Stimulated activated memory B cell treated with anti-CD40 and anti-IgM and Interleukin-4, amounts not matched to agents 10 μg/mL and 1 μg/mL and 100 μg/mL, for 72 hours (primary cell): Measurements from ENCODE around the gene SMYD3.
A peak's percentile ranks its signal among the peaks of the same experiment; 100 is the strongest.
"Not testable (repeated sequence)": the region's sequence is repeated elsewhere in the genome, so short reads cannot be mapped to it uniquely, and the experiment has no call there.

Experiments
- ATAC-seq: fragments of 150-1000 bp; cut with Tn5 transposase; 2 replicates; pipeline ENCODE4 v1.10.0; 2021
- H3K27ac Mint-ChIP-seq: one replicate; pipeline ENCODE4 v1.8.0; 2022; ENCODE audit warnings: mild to moderate bottlenecking, mixed read lengths
- H3K27me3 Mint-ChIP-seq: one replicate; pipeline ENCODE4 v1.8.0; 2022; ENCODE audit warnings: mixed read lengths
- H3K36me3 Mint-ChIP-seq: one replicate; pipeline ENCODE4 v1.8.0; 2022; ENCODE audit warnings: mixed read lengths
- H3K4me1 Mint-ChIP-seq: one replicate; pipeline ENCODE4 v1.8.0; 2022; ENCODE audit warnings: mixed read lengths
- H3K4me3 Mint-ChIP-seq: one replicate; pipeline ENCODE4 v1.8.0; 2022; ENCODE audit warnings: mild to moderate bottlenecking, moderate library complexity, mixed read lengths
- H3K9me3 Mint-ChIP-seq: one replicate; pipeline ENCODE4 v1.8.0; 2022; ENCODE audit warnings: mixed read lengths

Gene SMYD3

GRCh38 chr1:245840971-245841370 lies 666.1 kb downstream of the SMYD3 start:
- H3K9me3 Mint-ChIP-seq = peaks cover 2% of the 10 kb centered on the region
- no peaks in the 10 kb centered on the region for H3K27me3 Mint-ChIP-seq
- ATAC-seq = no peak
- no peak overlapping the region for H3K4me3 Mint-ChIP-seq
- peaks cover 44% of the 10 kb centered on the region for H3K36me3 Mint-ChIP-seq
- no peak overlapping the region for H3K27ac Mint-ChIP-seq
- H3K4me1 Mint-ChIP-seq = no peaks in the 10 kb centered on the region

DNA sequence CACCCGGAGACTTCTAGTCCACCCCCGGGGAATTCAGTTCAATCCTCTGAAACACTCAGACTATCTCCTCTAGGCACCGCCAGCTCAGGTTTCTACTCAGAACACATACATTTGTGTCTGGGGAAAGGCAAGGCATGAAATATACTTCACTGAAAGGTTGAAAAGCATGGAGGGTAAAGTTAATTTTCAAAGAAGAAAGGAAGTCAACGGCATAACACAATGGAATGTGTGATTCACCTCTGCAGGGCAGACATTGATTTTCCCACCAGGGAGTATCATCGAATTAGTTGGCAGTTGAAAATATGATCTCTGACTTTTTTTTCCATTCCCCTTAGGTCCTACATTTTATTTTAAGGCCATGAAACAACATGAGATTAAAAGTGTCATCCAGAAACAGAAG lies 669.4 kb downstream of the SMYD3 start:
- Mint-ChIP-seq H3K27ac (no peak overlapping the region), H3K9me3 (no peaks in the 10 kb centered on the region), H3K27me3 (no peaks in the 10 kb centered on the region), H3K4me3 (no peak overlapping the region), H3K4me1 (no peaks in the 10 kb centered on the region), H3K36me3 (peaks cover 28% of the 10 kb centered on the region)
- ATAC-seq = no peak

GRCh38 chr1:245835386-245835785 lies 671.7 kb downstream of the SMYD3 start:
- Mint-ChIP-seq H3K9me3 (no peaks in the 10 kb centered on the region), H3K36me3 (peaks cover 35% of the 10 kb centered on the region), H3K27me3 (no peaks in the 10 kb centered on the region), H3K4me3 (no peak overlapping the region), H3K27ac (no peak overlapping the region), H3K4me1 (no peaks in the 10 kb centered on the region)
- ATAC-seq = no peak

- Mint-ChIP-seq H3K4me1 (peaks cover 6% of the 10 kb centered on the region), H3K27ac (no peak overlapping the region), H3K36me3 (peaks cover 41% of the 10 kb centered on the region)
Measured at GRCh38 chr1:245834002-245834401, 673.1 kb downstream of the SMYD3 start.

GRCh38 chr1:245832771-245833527 lies 674.1 kb downstream of the SMYD3 start:
- Mint-ChIP-seq H3K27ac (no peak overlapping the region), H3K27me3 (no peaks in the 10 kb centered on the region), H3K4me1 (peaks cover 6% of the 10 kb centered on the region), H3K36me3 (peaks cover 41% of the 10 kb centered on the region), H3K4me3 (no peak overlapping the region), H3K9me3 (peaks cover 3% of the 10 kb centered on the region)
- no peak for ATAC-seq

More at GRCh38 chr1:245834002-245834401, 673.1 kb downstream of the SMYD3 start:
- Mint-ChIP-seq H3K4me3 (no peak overlapping the region), H3K27me3 (no peaks in the 10 kb centered on the region), H3K9me3 (peaks cover 3% of the 10 kb centered on the region)
- no peak for ATAC-seq

GRCh38 chr1:245831518-245831917 lies 675.6 kb downstream of the SMYD3 start:
- Mint-ChIP-seq H3K27ac (no peak overlapping the region), H3K4me3 (no peak overlapping the region), H3K9me3 (peaks cover 3% of the 10 kb centered on the region), H3K27me3 (no peaks in the 10 kb centered on the region), H3K36me3 (peaks cover 36% of the 10 kb centered on the region), H3K4me1 (peaks cover 6% of the 10 kb centered on the region)
- no peak for ATAC-seq

GRCh38 chr1:245829826-245830225 lies 677.3 kb downstream of the SMYD3 start:
- Mint-ChIP-seq H3K36me3 (peaks cover 24% of the 10 kb centered on the region), H3K4me1 (peaks cover 6% of the 10 kb centered on the region), H3K4me3 (no peak overlapping the region), H3K27ac (peak overlapping the region; percentile 30), H3K9me3 (peaks cover 3% of the 10 kb centered on the region), H3K27me3 (no peaks in the 10 kb centered on the region)
- no peak for ATAC-seq

- Mint-ChIP-seq H3K36me3 (peaks cover 24% of the 10 kb centered on the region), H3K9me3 (peaks cover 3% of the 10 kb centered on the region), H3K4me1 (peaks cover 6% of the 10 kb centered on the region), H3K4me3 (no peak overlapping the region), H3K27ac (no peak overlapping the region), H3K27me3 (no peaks in the 10 kb centered on the region)
- peak; percentile 64 for ATAC-seq
Measured at GRCh38 chr1:245829194-245829593, 677.9 kb downstream of the SMYD3 start.

DNA sequence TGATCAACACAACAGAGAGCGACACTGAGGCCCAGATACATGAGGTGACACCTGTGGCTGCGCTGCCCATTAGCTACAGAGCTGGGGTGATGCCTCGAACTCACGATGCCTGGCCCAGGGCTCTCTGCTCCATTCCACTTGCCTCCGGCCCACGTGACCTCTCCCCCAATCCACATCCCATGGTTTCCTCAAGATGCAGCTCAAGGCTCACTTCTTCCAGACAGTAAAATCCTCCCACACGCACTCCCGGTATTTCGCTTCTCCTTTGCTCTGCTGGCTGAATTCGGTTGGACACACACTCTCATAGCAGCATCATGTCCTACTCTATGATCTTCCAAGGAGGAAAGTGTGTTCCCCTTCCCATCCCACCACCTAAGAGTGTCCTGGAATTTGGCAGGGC lies 679.8 kb downstream of the SMYD3 start:
- peaks cover 6% of the 10 kb centered on the region for H3K4me1 Mint-ChIP-seq
- H3K27ac Mint-ChIP-seq = no peak overlapping the region
- H3K36me3 Mint-ChIP-seq = peaks cover 23% of the 10 kb centered on the region
- H3K27me3 Mint-ChIP-seq = no peaks in the 10 kb centered on the region
- peaks cover 3% of the 10 kb centered on the region for H3K9me3 Mint-ChIP-seq
- ATAC-seq = no peak
- no peak overlapping the region for H3K4me3 Mint-ChIP-seq

DNA sequence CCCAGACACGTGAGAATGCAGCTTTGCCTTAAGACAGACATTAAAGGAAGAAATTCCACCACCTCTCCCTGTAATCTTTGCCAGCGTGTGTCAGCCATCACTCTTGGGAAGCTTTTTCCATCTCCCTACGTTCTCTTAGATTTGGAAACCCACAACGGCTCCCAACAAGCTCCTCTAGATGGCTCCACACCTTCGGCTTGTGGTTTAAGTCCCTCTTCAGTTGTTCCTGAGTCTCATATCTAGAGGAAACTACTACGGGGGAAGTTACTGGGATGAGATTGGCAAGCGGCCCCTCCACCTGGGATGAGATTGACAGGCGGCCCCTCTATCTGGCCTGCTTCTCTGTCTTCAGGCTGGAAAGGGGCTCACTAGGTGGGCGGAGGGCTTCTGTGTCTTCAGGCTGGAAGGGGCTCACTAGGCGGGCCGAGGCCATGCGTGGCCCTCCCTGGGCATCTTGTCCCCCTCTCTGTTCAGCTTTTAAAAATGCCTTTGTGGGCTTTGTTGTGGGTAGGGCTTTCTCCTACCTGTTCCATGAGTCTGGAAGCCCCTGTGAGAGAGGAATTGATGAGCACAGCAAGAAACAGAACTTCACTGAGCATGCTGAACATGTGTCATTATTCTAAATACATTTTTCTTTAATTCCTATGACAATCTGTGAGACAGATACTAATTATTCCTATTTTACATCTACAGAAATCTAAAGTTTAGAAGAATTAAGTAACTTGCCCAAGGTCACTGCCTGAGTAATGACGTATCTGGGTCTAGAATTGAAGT lies 681.8 kb downstream of the SMYD3 start:
- no peak overlapping the region for H3K27ac Mint-ChIP-seq
- H3K27me3 Mint-ChIP-seq = no peaks in the 10 kb centered on the region
- H3K9me3 Mint-ChIP-seq = peaks cover 3% of the 10 kb centered on the region
- H3K4me1 Mint-ChIP-seq = peaks cover 6% of the 10 kb centered on the region
- no peak for ATAC-seq
- H3K36me3 Mint-ChIP-seq = peaks cover 16% of the 10 kb centered on the region
- H3K4me3 Mint-ChIP-seq = no peak overlapping the region

- H3K9me3 Mint-ChIP-seq = no peaks in the 10 kb centered on the region
- H3K4me1 Mint-ChIP-seq = no peaks in the 10 kb centered on the region
- no peaks in the 10 kb centered on the region for H3K27me3 Mint-ChIP-seq
- no peak overlapping the region for H3K27ac Mint-ChIP-seq
- H3K36me3 Mint-ChIP-seq = peaks cover 11% of the 10 kb centered on the region
- ATAC-seq = no peak
- H3K4me3 Mint-ChIP-seq = no peak overlapping the region
Measured at GRCh38 chr1:245823408-245824147, 683.5 kb downstream of the SMYD3 start.

DNA sequence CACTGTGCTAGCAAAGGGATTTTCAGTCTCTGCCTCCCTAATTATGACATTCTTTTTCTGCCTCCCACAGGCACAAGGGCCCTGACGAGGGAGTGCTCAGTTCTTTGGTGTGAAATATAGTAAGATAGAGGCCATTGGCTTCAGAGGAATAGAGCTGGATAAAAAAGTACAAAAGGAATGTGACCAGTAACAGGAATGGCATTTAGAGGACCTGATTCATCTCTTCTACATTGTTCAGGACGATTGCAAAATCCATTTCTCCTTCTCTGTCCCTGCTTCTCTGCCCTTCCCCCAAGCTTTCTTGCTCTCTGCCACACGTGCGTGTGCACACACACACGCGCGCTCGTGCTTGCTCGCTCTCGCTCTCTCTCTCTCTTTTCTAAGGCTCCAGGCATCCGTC lies 684.1 kb downstream of the SMYD3 start:
- Mint-ChIP-seq H3K27ac (no peak overlapping the region), H3K9me3 (no peaks in the 10 kb centered on the region), H3K4me1 (no peaks in the 10 kb centered on the region), H3K4me3 (no peak overlapping the region), H3K27me3 (no peaks in the 10 kb centered on the region), H3K36me3 (peaks cover 15% of the 10 kb centered on the region)
- ATAC-seq = no peak

GRCh38 chr1:245818363-245818762 lies 688.7 kb downstream of the SMYD3 start:
- ATAC-seq, H3K27ac Mint-ChIP-seq, H3K4me3 Mint-ChIP-seq, H3K36me3 Mint-ChIP-seq, H3K9me3 Mint-ChIP-seq, H3K4me1 Mint-ChIP-seq, H3K27me3 Mint-ChIP-seq: not testable (repeated sequence)

- H3K27me3 Mint-ChIP-seq, H3K4me3 Mint-ChIP-seq, H3K4me1 Mint-ChIP-seq, H3K27ac Mint-ChIP-seq, ATAC-seq, H3K9me3 Mint-ChIP-seq, H3K36me3 Mint-ChIP-seq: not testable (repeated sequence)
Measured at GRCh38 chr1:245816496-245816895, 690.6 kb downstream of the SMYD3 start.

DNA sequence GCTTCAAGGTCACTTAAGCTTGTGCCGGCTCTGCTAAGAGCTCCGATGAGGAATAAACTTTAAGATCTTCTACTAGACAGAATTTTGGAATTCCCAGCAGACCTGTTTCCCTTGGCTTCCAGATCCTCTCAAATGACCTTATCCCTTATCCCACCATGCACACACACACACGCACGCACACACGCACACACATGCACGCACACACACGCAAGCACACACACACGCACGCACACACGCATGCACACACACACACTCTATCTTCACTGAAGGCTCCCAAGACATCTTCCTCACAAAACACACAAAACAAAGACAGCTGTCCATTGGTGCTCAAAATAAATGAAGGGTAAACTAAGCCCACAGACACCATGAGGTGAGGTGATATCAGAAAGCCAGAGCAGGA lies 692.4 kb downstream of the SMYD3 start:
- Mint-ChIP-seq H3K4me3 (no peak overlapping the region), H3K27ac (no peak overlapping the region), H3K9me3 (no peaks in the 10 kb centered on the region)

More for the DNA sequence above, 692.4 kb downstream of the SMYD3 start:
- Mint-ChIP-seq H3K4me1 (peaks cover 23% of the 10 kb centered on the region), H3K27me3 (no peaks in the 10 kb centered on the region), H3K36me3 (peaks cover 4% of the 10 kb centered on the region)
- ATAC-seq = no peak
